NCI-H460 (cell line): ENCODE measurements around the gene CAP1. TPM values are rescaled to one million over a fixed set of nuclear protein-coding genes. Genes with fewer than 3 reads are reported as not detected.
A peak's percentile ranks its signal among the peaks of the same experiment; 100 is the strongest.
"Not testable (repeated sequence)": the region's sequence is repeated elsewhere in the genome, so short reads cannot be mapped to it uniquely, and the experiment has no call there.

Experiments
- DNase-seq: peaks from one replicate; pipeline ENCODE4 v3.0.0-alpha.2; 2016; ENCODE audit warnings: low read depth; ENCODE audit errors: extremely low read depth
- total RNA-seq: library from RNA; depleted of rRNA; stranded (reverse); fragments of >200 nt; shearing (Covaris generic); gene quantifications from 2 replicates; pipeline ENCODE4 v1.2.3, GENCODE V29; 2014

The CAP1 gene
- total RNA-seq, 1 experiment from 2014 or later, result 163 TPM

DNA sequence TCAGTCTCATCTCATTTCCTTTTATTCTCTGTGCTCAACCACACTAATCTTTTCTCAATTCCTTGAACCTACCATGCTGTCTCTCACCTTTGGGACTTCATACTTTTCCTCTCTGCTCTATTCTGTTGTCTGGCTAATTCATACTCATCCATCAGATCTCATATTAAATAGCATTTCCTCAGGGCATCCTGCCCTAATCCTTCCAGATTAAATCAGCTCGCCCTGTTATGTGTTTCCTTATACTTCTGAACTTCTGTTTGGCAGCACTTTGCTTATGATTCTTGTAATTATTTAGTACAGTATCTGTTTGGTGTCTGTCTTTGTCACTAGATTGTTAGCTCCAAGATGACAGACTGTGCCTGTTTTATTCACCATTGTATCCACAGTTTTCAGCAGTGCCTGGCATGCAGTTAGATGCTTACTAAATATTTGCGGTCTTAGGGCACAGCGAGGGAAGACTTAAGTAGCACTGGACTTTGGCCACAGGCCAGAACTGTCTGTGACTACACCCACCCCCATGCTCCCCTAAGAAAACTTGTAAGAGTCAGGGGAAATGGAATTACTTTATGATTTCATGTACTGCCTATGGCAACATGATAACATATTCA, 9.9 kb upstream of the CAP1 start:
- DNase-seq, result no peak

GRCh38 chr1:40032240-40032891, 8.2 kb upstream of the CAP1 start:
- DNase-seq, result no peak

- no peak for DNase-seq
Measured at GRCh38 chr1:40034869-40035268, 5.7 kb upstream of the CAP1 start.

DNA sequence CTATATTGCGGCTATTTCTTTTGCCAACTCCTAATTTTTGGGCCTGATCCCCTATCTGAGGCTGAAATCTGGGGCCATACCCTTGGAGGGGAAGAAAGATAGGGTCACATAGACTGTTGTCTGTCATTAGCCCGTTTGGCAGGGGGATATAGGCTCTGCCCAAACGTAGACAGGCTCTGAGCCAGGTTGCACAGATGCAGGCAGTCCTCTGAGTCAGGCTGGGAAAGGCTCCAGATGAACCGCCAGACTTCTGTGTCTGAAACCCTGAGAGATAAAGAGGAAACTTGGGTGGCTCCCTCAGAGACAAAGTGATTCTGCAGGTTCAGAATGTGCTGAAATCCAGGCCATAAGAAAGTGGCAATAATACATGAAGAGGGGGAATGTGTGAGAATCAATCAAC, 4.0 kb upstream of the CAP1 start:
- no peak for DNase-seq

- not testable (repeated sequence) for DNase-seq
Measured at GRCh38 chr1:40037254-40037653, 3.3 kb upstream of the CAP1 start.

DNA sequence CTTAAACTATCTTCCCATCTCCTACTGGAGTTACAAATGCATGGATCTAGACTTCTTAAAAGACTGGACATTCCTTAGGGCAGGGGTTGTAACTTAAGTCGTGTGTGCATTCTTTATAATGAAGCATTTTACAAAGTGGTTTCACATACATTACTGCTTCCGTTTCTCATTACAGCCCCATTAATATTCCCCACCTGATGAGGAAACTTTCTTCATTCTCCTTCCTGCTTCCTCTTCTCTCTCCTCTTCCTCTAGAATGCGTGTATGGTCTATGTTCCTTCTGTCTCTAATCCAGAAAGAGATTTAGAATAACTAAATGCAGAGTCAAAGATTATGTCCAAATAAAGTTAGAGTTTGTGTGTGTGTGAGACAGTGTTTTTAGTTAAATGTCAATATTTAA, 1.8 kb upstream of the CAP1 start:
- DNase-seq, result no peak

- DNase-seq, result no peak
Measured at GRCh38 chr1:40039245-40039756, 1.2 kb upstream of the CAP1 start.

GRCh38 chr1:40039757-40040510, 595 bp upstream of the CAP1 start:
- DNase-seq, result peak; percentile 65

- DNase-seq, result no peak
Measured at GRCh38 chr1:40041466-40041838, 923 bp downstream of the CAP1 start.

- no peak for DNase-seq
Measured at GRCh38 chr1:40042341-40042740, 1.8 kb downstream of the CAP1 start.

DNA sequence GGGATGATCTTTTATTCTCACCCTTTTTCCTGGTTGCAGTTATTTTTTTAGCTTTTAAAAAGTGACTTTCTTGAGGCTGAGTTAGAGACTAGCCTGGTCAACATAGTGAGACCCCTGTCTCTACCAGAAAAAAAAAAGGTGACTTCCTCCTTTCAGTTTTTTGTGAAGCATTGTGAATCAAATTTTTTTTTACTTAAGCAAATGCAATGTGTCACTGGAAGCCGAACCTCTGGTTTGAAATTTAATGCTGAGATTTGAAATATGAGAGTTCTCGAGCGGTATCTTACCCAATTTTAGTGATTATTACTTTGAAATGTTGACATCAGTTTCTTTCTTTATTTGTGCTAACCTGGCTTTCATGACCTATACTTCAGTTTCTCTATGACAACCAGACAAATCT, 3.6 kb downstream of the CAP1 start:
- no peak for DNase-seq

GRCh38 chr1:40045182-40045581, 4.7 kb downstream of the CAP1 start:
- DNase-seq, result no peak

GRCh38 chr1:40045766-40046165, 5.2 kb downstream of the CAP1 start:
- DNase-seq, result no peak

DNA sequence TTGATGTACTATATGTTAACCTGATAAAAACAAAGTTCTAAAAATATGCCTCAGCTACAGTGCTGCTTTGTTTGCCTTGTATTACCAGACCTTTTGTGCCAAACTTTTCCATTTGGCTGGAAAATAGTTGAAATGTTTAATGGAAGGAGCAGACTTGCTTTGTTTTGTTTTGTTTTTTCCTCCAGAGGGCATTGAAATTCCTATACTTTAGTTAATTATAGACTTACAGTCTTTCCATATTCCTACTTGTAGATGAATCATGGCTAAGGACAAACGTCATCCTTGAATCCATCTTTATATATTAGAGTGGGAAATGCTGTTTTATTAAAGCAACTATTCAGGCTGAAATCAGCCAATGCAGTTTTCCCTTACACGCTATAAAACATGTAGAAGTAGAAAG, 6.7 kb downstream of the CAP1 start:
- DNase-seq, result no peak

DNA sequence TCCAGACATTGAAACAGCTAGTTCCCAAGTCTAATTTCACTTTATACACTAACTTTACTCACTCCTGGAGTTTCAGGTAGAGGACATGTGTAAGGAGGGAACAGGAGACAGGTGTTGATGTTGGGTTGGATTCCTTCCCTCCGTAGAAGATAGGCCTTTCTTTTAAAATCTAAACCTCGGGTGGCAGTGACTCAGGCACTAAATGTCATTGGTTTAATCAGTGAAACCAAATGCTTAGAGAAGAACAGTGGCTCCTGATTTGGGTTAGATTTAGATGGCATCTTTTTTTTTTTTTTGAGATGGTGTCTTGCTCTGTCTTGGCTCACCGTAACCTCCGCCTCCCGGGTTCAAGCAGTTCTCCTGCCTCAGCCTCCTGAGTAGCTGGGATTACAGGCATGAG, 7.2 kb downstream of the CAP1 start:
- no peak for DNase-seq

GRCh38 chr1:40049725-40050124, 9.2 kb downstream of the CAP1 start:
- DNase-seq, result no peak

- no peak for DNase-seq
Measured at GRCh38 chr1:40050863-40051262, 10.3 kb downstream of the CAP1 start.

- no peak for DNase-seq
Measured at GRCh38 chr1:40053138-40053887, 12.8 kb downstream of the CAP1 start.

- no peak for DNase-seq
Measured at GRCh38 chr1:40056519-40057309, 16.2 kb downstream of the CAP1 start.

DNA sequence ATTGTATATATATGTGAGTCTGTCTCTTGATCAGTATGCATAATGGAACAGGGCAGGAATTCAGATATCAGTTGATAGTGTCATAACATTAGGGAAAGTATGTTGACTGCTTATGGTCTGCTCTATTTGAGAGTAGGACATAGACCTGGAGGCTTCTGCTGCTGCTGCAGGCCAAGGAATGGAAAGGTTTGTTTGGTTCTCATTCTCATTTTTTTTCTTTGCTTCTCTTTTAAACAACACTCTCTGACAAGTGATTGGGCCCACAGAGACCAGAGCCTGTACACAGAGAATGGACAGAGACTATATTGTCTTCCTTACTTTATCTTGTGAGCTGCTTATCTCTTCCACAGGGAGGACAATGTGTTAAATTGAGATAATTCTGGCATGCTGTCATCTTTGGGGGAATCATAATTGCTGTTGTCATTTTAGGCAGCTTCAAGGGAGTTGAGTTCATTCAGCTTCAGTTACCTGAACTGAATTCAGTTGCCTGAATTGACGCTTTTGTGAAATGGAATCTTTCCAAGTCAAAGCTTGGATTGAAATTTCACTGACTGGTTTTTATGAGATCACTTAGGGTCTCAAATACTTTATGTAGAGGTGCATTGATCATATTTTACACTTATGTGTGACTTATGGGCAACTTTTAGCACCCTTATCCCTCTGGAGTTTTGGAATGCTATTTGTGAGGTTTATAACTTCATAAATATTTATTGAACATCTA, 16.9 kb downstream of the CAP1 start:
- no peak for DNase-seq
